SK-N-SH treated with all-trans-retinoic acid at 6 μM for 48 hours (cell line): ENCODE results near the gene RBM17.

Experiments used
- ARNTL ChIP-seq: fragments of 450-650 bp; formaldehyde crosslinking; IDR thresholded peaks from 2 replicates; pipeline ENCODE4 v1.5.0; 2020; ENCODE audit warnings: low read depth, mild to moderate bottlenecking, moderate library complexity, borderline replicate concordance
- CREB5 ChIP-seq: fragments of 250-450 bp; sonication (Bioruptor Pico); IDR thresholded peaks from 2 replicates; pipeline ENCODE4 v1.5.1; 2020; ENCODE audit warnings: low read depth, mild to moderate bottlenecking, moderate library complexity
- RARB ChIP-seq: fragments of 250-450 bp; sonication (Bioruptor Pico); IDR thresholded peaks from 2 replicates; pipeline ENCODE4 v1.8.0; 2021; ENCODE audit warnings: mild to moderate bottlenecking, moderate library complexity

GRCh38 chr10:6091630-6092029, 2.8 kb downstream of the RBM17 start:
- TF ChIP-seq RARB = no peak
- no peak for TF ChIP-seq CREB5 (CRISPR knock-in tag)
- no peak for TF ChIP-seq ARNTL (CRISPR knock-in tag)
